WTC11 (cell line): ENCODE measurements around the gene EFEMP2.

Source experiments
- ATF3 ChIP-seq: sonication (generic); formaldehyde crosslinking; conservative IDR thresholded peaks from 2 replicates; pipeline ENCODE4 v1.8.1; 2022; ENCODE audit warnings: mild to moderate bottlenecking, missing genetic modification reagents
- CTCF ChIP-seq: fragments of 200-600 bp; IDR thresholded peaks from 2 replicates; pipeline ENCODE4 v1.8.0; 2022; ENCODE audit warnings: antibody characterized with exemption
- E2F4 ChIP-seq: sonication (generic); formaldehyde crosslinking; IDR thresholded peaks from 2 replicates; pipeline ENCODE4 v1.8.1; 2022; ENCODE audit warnings: low read depth, mild to moderate bottlenecking, moderate library complexity, missing genetic modification reagents, borderline replicate concordance
- E2F5 ChIP-seq: sonication (generic); formaldehyde crosslinking; IDR thresholded peaks from 2 replicates; pipeline ENCODE4 v1.8.1; 2022; ENCODE audit warnings: mild to moderate bottlenecking, moderate library complexity, missing genetic modification reagents
- ERG ChIP-seq: fragments of 250-450 bp; sonication (Bioruptor Pico); IDR thresholded peaks from 2 replicates; pipeline ENCODE4 v1.8.0; 2021; ENCODE audit warnings: mild to moderate bottlenecking
- FOXJ3 ChIP-seq: sonication (generic); formaldehyde crosslinking; IDR thresholded peaks from 2 replicates; pipeline ENCODE4 v1.9.0; 2021; ENCODE audit warnings: missing genetic modification reagents, mild to moderate bottlenecking, borderline replicate concordance
- JUN ChIP-seq: sonication (generic); formaldehyde crosslinking; IDR thresholded peaks from 2 replicates; pipeline ENCODE4 v1.8.0; 2023; ENCODE audit warnings: mild to moderate bottlenecking, missing genetic modification reagents
- MAX ChIP-seq: sonication (generic); formaldehyde crosslinking; IDR thresholded peaks from 2 replicates; pipeline ENCODE4 v1.8.0; 2022; ENCODE audit warnings: mild to moderate bottlenecking, missing genetic modification reagents
- PREB ChIP-seq: sonication (generic); formaldehyde crosslinking; IDR thresholded peaks from 2 replicates; pipeline ENCODE4 v1.8.1; 2022; ENCODE audit warnings: mild to moderate bottlenecking, missing genetic modification reagents, moderate library complexity, borderline replicate concordance
- RELA ChIP-seq: sonication (generic); formaldehyde crosslinking; IDR thresholded peaks from 2 replicates; pipeline ENCODE4 v1.8.1; 2022; ENCODE audit warnings: missing genetic modification reagents, mild to moderate bottlenecking, borderline replicate concordance
- ZNF121 ChIP-seq: sonication (generic); formaldehyde crosslinking; IDR thresholded peaks from 2 replicates; pipeline ENCODE4 v1.8.0; 2023; ENCODE audit warnings: missing genetic modification reagents
- ZNF232 ChIP-seq: sonication (generic); formaldehyde crosslinking; IDR thresholded peaks from 2 replicates; pipeline ENCODE4 v1.8.0; 2022; ENCODE audit warnings: mild to moderate bottlenecking, missing genetic modification reagents
- ZSCAN18 ChIP-seq: fragments of 250-450 bp; sonication (Bioruptor Pico); IDR thresholded peaks from 2 replicates; pipeline ENCODE4 v2.1.2; 2022; ENCODE audit warnings: mild to moderate bottlenecking, moderate library complexity

- TF ChIP-seq CTCF, result no peak
- TF ChIP-seq FOXJ3 (CRISPR knock-in tag), result no peak
- no peak for TF ChIP-seq ATF3 (CRISPR knock-in tag)
- no peak for TF ChIP-seq PREB
- TF ChIP-seq JUN (CRISPR knock-in tag), result no peak
- TF ChIP-seq ERG (CRISPR knock-in tag), result no peak
- no peak for TF ChIP-seq E2F4 (CRISPR knock-in tag)
- no peak for TF ChIP-seq ZNF121
- no peak for TF ChIP-seq MAX (CRISPR knock-in tag)
- no peak for TF ChIP-seq ZNF232
- TF ChIP-seq E2F5 (CRISPR knock-in tag), result no peak
- TF ChIP-seq ZSCAN18 (CRISPR knock-in tag), result no peak
- TF ChIP-seq RELA (CRISPR knock-in tag), result no peak
Observed at GRCh38 chr11:65867284-65868071, 5.1 kb downstream of the EFEMP2 start.
